GM18498 (cell line): ENCODE data around the gene SFMBT1.
A peak's percentile ranks its signal among the peaks of the same experiment; 100 is the strongest.

Source experiments
- ATAC-seq: cut with Tn5 transposase; IDR thresholded peaks from one replicate; pipeline ENCODE4 v1.9.1; 2021; ENCODE audit warnings: mild to moderate bottlenecking, moderate library complexity; ENCODE audit not compliant: unreplicated experiment

SFMBT1 gene

DNA sequence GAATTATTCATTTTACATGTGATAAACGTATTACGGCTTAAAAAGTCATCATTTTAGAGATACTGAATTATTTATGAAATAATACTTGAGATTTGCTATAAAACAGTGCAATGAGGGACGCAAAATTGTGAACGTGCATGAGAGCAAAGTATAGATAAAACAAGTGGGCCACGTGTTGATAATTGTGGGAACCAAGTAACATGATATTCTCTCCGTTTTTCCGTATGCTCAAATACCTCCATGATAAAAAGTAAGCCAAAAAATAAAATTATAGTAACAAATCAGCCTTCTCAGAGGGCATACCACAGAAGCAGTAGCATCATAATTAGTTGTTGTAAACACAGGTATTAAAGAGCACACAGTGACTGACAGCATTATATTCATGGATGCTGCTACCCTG lies 42.6 kb downstream of the SFMBT1 start:
- no peak for ATAC-seq

DNA sequence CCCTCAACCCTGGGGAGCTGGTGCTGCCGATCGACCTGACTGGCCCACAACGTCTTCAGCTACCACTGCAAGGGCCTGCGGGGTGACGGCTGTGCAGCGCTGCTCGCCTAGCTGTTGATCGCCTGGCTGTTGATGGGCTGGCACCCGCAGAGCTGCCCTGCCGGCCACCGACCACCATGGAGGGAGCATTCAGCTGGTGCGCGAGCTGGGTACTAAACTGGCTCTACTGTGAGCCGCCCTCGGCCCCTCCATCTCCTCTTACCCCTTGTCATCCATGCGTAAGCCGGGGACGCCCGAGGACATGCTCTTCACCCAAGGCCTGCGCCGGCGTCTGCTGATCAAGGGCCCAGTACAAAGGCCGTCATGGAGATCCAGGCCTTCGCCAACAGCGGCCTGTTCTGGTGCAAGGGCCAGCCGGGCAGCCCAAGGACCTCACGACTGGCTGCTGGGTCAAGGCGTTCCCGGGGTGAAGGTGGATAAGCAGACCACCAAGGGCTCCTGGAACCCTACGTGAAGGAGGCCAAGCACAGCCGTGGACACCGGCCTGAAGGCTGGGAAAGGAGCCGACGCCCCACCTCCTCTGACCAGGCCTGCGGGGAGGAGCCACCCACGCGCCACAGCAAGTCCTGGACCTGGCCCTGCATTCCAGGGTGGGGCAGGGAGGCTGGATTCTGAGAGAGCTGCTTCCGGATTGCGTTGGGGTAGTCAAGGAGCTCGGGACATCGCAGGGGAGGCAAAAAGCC lies 46.9 kb downstream of the SFMBT1 start:
- no peak for ATAC-seq

DNA sequence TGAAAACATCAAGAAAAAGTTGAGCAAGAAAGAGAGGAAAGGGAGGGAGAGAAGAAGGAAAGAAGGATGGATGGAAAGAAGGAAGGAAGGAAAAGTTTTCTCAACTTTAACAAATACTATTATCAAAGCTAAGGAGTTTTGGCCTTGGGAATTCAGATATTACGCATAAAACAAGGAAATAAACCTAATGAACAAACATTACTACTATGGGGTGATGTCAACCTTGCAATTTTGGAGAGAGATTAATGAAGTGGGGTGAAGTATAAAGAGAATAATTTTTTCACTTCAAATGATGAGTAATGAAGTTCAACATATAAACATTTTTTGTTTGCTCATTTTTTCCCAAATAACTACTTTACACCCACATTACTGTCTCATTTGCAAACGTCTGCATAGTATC lies 55.2 kb downstream of the SFMBT1 start:
- ATAC-seq, result no peak

DNA sequence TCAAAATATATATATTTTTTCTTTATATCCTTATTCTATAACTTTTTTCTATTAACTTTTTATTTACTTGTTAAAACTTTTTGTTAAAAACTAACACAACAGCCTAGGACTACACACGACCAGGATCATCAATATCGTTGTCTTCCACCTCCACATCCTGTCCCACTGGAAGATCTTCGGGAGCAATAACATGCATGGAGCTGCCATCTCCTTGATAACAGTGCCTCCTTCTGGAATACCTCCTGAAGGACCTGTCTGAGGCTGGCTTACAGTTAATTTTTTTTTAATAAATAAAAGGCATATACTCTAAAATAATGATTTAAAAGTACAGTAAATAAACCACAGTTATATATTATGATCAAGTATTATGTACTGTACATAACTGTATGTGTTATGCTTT lies 58.9 kb downstream of the SFMBT1 start:
- no peak for ATAC-seq

DNA sequence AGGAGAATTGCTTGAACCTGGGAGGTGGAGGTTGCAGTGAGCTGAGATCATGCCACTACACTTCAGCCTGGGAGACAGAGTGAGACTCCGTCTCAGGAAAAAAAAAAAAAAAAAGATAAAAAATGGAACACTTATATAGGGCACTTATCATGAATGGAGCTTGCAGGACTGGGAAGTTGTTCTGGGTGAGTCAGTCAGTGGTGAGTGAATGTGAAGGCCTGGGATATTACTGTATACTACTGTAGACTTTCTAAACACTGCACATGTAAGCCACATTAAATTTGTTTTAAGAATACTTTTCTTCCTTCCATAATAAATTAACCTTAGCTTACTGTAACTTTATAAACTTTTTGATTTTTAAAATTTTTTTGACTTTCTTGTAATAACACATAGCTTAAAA lies 59.8 kb downstream of the SFMBT1 start:
- ATAC-seq, result no peak

DNA sequence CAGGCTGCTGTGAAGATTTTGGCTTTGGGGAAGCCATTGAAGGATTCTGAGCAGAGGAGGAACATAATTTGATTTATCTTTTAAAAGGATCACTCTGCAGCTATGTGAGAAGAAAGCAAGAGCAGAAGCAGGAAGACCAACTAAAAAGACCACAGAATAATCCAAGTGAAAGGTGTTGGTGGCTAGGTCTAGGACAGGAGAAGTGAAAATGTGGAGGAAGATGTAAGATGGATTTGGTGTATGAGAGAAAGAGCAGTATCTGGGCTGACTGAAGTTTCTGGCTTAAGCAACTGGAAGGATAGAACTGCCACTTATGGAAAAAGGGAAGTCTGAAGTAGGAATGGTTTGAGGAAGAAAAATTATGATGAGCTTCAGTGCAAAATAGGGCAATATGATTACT lies 62.0 kb downstream of the SFMBT1 start:
- ATAC-seq, result peak; percentile 31

DNA sequence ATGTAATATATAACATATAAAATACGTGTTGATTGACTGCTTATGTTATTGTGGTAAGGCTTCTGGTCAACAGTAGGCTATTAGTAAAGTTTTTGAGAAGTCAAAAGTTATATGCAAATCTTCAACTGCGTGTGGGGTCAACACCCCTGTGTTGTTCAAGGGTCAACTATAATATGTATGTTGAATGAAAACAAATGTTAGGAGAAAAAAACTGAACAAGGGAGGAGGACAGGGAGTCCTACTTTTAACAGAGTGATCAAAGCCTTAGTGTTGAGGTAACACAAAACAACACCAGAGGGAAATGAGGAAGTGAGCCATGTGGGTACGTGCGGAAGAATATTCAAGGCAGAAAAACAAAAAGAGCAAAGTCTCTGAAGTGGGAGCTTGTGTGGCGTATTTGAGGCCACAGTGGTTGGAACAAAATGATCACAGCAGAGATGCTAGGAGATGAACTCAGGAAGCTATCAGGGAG lies 62.5 kb downstream of the SFMBT1 start:
- peak; percentile 85 for ATAC-seq

DNA sequence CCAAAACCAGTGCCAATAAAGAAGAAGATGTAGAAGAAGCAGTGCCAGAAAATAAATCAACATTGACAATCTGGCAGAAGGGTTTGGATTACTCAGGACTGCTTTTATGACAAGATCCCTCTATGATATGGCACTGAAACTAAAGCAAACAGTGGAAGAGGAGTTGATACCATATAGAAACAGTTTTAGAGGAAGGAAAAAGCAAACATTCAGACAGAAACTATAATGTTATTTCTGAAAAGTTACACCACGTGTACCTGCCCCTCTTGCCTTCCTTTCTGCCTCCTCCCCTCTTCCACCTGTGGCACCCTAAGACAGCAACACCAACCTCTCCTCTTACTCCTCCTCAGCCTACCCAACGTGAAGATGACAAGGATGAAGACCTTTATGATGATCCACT lies 63.0 kb downstream of the SFMBT1 start:
- peak; percentile 43 for ATAC-seq

DNA sequence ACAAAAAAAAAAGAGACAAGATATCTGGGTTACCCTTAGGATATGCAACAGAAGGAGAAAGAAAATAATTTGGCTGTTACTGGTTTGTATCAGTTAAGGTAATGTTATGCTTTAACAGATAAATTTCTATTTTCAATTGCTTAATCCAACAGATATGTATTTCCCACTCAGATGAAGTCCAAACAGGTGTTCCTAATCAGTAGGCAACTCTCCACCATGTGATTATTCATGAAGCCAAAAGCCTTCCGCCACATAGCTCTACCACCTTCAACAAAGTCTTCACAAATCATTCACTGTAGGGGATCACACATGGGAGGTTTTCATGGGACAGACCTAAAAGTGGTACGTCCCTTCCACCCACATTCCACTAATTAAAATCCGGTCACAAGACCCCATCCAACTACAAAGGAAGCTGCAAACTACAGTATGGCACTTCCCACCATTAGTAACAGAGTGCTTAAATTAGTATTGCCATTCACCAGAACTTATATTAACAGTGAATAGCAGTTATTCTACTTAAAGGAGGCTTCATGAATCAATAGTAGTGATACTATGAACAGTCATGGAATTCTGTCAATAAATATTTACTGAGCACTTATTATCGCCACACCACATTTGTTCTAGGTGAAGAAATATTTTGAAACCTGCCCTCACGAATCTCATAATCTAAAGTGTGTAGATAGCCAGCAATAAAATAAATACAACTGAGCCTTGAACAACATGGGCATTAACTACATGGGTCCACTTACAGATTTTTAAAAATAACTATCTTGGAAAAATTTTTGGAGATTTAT lies 66.5 kb downstream of the SFMBT1 start:
- ATAC-seq, result no peak

DNA sequence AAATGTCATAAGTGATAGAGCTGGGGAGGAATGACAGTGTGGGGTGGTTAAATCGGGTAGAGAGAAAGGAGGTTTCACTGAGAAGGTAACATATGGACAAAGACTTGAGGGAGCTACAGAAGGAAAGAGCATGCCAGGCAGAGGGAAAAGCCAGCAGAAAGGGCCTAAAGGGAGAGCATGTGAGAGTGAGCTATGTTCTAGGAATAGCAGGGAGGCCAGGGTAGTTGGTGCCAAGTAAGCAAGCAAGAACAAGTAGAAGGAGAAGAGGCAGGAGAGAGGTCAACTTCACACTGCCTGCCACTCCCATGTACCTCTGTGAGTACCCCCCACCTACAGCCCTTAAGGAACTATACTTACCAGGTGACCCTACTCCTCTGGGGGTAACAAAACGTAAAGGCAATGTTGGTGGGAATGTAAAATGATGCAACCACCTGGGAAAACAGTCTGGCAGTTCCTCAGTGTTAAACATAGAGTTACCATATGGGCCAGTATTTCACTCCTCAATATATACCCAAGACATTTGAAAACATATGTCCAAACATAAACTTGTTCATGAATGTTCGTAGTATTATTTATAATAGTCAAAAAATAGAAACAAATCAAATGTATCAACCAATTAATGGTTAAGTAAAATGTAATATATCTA lies 67.6 kb downstream of the SFMBT1 start:
- no peak for ATAC-seq

DNA sequence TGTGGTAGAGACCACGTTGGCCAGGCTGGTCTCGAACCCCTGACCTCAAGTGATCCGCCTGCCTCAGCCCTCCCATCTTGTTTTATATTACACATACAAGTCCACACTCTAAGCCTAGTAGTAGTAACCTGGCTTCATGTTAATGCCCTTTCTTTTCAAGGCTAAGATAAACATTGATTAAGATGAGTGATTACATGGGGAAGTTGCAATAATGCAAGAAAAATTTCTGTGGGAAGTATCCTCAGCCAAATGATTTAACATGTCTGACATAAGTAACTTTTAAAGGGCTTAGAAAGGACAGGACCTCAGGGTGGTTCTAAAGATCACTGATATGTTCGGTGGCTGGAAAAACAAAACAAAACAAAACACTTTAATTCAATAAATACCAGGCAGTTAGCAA lies 72.1 kb downstream of the SFMBT1 start:
- no peak for ATAC-seq

DNA sequence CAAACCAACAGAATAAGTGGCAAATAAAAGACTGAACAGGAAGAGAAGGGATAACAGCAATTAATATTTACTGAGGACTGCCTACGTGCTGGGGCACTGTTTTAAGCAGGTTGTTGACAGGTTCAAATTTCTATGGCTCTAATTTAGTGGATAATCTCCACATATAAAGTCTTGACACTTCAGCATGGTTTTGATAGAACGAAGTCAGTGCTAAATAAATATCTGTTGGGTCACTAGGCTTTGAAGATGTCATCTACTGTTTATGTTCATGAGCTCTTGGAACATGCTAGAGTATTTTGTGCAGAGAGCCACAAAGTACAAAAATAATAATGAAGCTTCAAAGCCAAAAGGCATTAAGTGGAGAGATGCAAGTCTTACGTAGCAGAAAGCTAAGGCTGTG lies 74.0 kb downstream of the SFMBT1 start:
- ATAC-seq, result no peak

DNA sequence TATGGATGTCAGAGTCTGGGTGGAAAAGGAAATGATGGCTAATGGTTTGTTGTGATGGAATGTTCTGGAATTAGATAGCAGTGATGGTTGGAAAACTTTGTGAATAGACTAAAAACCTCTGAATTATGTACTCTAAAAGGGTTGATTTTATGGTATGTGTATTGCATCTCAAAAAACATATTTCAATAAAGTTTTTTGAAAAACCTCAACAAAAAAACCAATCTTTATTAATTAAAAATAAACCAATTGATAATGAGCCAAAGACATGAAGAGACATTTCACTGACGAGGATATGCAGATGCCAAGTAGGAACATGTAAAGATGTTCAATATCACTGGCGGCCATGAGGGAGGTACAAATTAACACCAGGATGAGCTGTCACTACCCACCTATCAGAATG lies 78.5 kb downstream of the SFMBT1 start:
- ATAC-seq, result no peak

DNA sequence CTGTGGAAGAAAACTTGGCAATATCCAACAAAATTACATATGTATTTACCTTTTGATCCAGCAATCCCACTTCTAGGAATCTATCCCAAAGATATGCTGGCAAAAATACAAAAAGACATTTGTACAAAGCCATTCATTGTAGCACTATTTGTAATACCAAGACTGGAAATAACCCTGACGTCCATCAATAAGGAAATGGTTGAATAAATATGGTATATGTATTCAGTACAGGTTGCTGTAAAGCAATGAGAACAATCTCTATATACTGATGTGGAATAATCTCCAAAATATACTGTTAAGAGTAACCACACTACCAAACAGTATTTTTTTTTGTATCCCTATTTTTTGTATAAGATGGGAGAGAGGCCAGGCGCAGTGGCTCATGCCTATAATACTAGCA lies 83.7 kb downstream of the SFMBT1 start:
- ATAC-seq, result no peak

DNA sequence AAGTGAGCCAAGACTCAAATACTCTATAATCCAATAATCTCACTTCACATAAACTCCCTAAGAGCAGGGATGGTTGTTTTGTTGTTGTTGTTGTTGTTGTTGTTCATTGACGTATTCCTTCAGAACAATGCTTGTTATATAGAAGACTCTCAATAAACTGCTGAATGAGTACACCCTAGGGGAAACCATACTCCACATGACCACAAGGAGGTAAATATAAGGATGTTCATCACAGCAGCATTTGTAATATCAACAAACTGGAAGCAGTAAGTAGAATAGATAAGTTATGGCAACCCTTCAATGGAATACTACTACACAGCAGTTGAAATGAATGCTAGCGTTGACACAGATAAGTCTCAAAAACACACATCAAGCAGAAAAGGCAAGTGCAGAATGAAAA lies 86.1 kb downstream of the SFMBT1 start:
- no peak for ATAC-seq

DNA sequence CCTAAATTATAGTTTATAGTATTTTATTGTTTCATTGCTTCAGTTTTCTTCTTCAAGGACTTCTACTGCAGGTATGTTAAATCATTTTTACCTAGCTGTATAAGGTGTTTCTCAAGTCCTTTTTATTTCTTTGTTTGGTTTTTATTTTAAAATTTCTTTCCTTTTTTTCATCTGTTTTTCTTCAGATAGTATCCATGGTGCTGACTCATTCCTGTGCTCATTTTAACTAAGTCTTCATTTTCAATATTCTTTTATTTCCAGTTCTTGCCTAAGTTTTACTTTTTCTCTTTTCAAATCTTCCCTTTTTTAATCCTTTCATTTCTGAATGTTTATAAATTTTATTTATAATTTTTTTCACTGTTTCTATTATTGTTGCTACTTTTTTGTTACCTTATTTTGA lies 106.3 kb downstream of the SFMBT1 start:
- no peak for ATAC-seq

DNA sequence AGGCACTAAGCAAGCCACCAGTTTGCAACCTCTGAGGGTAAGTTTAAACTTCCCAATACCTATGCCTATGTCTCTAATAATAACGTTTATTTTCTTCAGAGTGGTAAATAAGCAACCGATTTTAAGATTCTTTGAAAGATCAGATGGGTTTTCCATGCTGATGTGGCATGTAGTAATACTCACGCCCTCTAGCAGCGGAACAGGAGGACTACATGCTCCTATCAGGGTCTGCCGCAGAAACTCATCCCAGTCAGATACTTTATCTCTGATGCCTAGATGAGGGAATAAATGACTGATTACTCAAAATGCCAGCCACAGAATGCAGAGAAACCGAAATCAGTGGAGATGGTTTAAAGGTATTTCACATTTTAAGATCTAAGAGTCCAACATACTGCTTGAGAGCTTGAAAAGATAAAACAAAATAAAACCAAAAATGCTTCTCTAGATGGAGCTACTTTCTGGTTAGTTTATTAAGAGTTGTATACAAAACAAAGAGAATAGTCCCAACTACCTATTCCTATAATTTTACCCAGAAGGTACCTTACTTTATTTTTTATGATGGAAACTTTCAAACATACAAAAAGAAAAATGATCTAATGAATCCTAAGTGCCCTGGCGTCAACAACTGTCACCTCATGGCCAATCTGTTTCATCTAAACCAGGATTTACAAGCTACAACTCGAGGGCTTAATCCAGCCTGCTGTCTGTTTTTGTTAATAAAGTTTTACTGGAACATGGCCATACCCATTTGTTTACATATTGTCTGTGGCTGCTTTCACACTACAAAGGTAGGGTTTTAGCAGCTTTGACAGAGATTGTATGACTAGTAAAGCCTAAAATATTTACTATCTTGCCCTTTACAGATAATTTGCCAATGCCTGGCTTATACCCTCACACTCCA lies 111.0 kb downstream of the SFMBT1 start:
- ATAC-seq, result peak; percentile 58

DNA sequence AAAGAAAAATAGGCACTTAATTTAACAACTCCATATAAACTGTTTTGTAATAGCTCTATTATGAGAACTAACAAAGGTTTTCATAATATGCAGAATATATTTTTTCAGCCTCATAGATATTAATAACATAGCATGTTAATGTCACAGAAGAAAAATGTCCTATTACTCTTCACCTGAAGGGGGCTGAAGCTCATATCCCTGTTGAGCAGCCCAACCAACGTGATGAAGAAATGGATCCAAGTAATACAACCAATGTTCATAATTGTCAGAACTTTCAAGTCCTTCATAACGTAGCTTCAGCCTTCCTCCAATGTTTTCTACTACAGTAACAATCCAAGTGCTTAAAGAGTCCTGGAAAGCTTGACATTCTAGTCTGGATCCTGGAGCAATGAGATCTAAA lies 114.0 kb downstream of the SFMBT1 start:
- no peak for ATAC-seq

DNA sequence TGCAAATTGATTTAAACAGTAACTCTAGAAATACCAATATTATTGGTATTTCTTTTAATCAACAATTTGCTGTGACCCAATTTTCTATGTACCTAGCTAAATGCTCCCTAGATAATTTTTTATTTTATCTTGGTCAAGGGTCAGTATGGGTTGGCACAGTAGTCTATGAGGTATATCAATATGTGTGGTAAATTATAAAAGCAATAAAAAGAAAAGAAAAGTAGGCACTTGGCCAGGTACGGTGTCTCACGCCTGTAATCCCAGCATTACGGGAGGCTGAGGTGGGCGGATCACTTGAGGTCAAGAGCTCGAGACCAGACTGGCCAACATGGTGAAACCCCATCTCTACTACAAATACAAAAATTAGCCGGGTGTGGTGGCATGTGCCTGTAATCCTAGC lies 114.5 kb downstream of the SFMBT1 start:
- no peak for ATAC-seq

DNA sequence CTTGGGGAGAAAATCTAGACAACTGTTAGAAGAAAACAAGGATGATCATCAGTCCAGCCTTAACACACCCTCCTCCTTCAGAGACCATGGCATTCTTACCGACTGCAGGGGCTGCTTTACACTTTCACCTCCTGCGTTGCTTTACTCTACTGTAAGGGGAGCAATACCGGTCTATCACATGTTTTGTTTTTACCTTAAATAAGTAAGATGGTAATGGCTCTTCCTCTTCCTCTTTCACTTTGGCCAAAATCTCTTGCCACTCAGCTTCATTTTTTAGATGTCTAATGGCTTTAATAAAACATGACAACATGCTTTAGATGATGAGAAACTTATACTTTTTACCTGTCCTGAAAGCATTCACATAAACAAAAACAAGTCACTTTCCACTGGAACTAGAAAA lies 115.1 kb downstream of the SFMBT1 start:
- ATAC-seq, result no peak

DNA sequence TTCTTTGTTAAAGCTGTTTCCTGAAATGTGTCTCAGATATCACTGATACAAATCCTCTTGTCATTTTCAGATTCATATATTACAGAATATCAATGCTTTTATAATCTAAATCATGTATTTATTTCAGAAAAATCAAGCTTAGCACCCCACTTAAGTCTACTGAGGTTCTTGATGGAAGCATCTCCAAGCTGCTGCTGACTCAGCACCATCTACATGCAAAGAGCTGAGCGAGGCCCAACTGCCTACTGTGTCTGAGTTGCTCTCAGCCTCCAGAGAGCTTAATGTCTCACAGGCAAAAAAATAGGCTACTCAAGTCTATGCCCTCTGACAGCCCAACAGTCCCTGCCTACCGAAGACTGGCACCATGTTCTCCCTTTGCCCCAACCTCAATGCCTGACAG lies 119.3 kb downstream of the SFMBT1 start:
- no peak for ATAC-seq
